ENCODE data around the gene TMF1.

DNA sequence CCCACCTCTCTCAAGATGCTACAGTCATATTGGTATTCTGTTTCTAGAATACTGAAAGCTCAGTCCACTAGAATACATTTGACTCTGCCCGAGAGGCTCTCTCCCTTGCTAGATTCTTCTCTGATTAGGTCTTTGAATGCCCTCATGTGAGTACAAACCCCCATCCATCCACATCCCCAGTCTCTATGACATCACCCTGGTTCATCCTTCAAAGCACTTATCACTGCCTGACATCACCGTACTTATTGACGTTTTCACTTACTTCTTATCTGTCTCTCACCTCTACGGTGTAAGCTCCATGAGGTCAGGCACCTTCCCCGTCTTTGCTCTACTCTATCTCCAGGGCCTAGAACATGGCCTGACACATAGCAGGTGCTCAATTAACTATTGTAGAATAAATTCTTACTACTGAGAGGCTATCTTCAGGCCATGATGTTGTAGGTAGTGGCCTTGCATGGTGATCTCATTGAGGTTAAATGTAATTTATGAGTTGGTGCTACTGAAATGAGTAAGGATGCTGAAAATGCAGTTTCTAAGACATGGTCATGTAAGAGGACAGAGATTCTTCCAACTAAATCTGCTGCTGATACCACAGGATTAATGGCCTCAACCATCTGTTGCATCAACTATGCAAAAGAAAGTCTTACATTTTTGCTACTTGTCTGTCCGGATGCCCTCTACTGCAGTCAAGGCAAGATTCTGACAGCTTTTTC is 65.5 kb downstream of the TMF1 start:
- TF ChIP-seq RAD21 (IDR thresholded peaks at IDR 0.05; ENCODE audit: insufficient read depth, low read depth, low read length) (no peak), POLR2AphosphoS5 (IDR thresholded peaks at IDR 0.05; ENCODE audit: low read length) (no peak), NFYB (IDR thresholded peaks at IDR 0.05; ENCODE audit: insufficient read depth, low read depth, low read length) (no peak), NR2C2 (IDR thresholded peaks at IDR 0.05; ENCODE audit: borderline replicate concordance, control insufficient read depth, insufficient read length, low read depth) (no peak), MTA2 (IDR thresholded peaks at IDR 0.05; ENCODE audit: low read depth) (no peak), SRF (IDR thresholded peaks at IDR 0.05; ENCODE audit: low read depth in 2 of 2, low read length in 2 of 2) (no peak), BRCA1 (IDR thresholded peaks at IDR 0.05; ENCODE audit: low read depth, low read length) (no peak), TAF1 (IDR thresholded peaks at IDR 0.05; ENCODE audit: borderline replicate concordance, low read depth, low read length) (no peak), POLR2A (IDR thresholded peaks at IDR 0.05; ENCODE audit: low read depth, low read length) (no peak), CBX5 (IDR thresholded peaks at IDR 0.05; ENCODE audit: low read depth) (no peak), PML (IDR thresholded peaks at IDR 0.05; ENCODE audit: low read length) (no peak)
- TF ChIP-seq, protein P1, sequence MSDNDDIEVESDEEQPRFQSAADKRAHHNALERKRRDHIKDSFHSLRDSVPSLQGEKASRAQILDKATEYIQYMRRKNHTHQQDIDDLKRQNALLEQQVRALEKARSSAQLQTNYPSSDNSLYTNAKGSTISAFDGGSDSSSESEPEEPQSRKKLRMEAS (IDR thresholded peaks at IDR 0.05; ENCODE audit: low read depth, low read length) = no peak
- TF ChIP-seq, protein P2, sequence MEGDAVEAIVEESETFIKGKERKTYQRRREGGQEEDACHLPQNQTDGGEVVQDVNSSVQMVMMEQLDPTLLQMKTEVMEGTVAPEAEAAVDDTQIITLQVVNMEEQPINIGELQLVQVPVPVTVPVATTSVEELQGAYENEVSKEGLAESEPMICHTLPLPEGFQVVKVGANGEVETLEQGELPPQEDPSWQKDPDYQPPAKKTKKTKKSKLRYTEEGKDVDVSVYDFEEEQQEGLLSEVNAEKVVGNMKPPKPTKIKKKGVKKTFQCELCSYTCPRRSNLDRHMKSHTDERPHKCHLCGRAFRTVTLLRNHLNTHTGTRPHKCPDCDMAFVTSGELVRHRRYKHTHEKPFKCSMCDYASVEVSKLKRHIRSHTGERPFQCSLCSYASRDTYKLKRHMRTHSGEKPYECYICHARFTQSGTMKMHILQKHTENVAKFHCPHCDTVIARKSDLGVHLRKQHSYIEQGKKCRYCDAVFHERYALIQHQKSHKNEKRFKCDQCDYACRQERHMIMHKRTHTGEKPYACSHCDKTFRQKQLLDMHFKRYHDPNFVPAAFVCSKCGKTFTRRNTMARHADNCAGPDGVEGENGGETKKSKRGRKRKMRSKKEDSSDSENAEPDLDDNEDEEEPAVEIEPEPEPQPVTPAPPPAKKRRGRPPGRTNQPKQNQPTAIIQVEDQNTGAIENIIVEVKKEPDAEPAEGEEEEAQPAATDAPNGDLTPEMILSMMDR (IDR thresholded peaks at IDR 0.05 in 2 of 3, conservative IDR thresholded peaks at IDR 0.05 in 1 of 3; ENCODE audit: control insufficient read depth in 2 of 3, extremely low read depth in 1 of 3, insufficient read depth in 1 of 3, low read depth in 3 of 3, low read length in 3 of 3) = no peak

Data from GM12878 (cell line).